Measurements from ENCODE around the gene CELF1. TPM values are rescaled to one million over a fixed set of nuclear protein-coding genes. Genes with fewer than 3 reads are reported as not detected.
A peak's percentile ranks its signal among the peaks of the same experiment; 100 is the strongest.

The CELF1 gene
- total and polyA plus RNA-seq, 2 of the 13 experiments (the other 11 are each of a cell fraction or from before 2014, with no cell fraction given), result 69.0 to 80.1 TPM

DNA sequence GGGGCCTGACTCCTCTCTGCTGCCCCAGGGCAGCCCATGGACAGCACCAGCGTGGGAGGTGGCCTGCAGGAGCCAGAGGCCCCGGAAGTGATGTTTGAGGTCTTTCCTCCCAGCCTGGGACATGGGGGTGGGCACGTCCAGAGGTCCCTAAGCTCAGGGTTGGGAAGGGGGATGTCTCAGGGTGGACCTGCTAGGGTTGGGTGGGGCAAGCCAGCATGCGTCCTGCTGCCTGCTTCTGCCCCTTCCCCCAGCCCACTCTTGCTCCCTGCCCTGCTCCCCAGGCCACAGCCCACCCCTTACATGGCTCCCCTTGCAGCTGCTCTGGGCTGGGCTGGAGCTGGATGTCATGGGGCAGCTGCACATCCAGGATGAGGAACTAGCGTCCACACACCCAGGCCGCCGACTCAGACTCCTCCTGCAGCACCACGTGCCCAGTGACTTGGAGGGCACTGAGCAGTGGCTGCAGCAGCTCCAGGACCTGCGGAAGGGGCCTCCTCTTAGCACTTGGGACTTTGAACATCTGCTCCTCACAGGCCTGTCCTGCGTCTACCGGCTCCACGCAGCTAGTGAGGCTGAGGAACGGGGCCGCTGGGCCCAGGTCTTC lies 34.9 kb upstream of the CELF1 start (continued):
- no peak for TF ChIP-seq KIAA2018 (CRISPR knock-in tag; IDR thresholded peaks at IDR 0.05; ENCODE audit: borderline replicate concordance)
- no peak for TF ChIP-seq GPN1 (CRISPR knock-in tag; IDR thresholded peaks at IDR 0.05; ENCODE audit: borderline replicate concordance)
- TF ChIP-seq, protein P1, sequence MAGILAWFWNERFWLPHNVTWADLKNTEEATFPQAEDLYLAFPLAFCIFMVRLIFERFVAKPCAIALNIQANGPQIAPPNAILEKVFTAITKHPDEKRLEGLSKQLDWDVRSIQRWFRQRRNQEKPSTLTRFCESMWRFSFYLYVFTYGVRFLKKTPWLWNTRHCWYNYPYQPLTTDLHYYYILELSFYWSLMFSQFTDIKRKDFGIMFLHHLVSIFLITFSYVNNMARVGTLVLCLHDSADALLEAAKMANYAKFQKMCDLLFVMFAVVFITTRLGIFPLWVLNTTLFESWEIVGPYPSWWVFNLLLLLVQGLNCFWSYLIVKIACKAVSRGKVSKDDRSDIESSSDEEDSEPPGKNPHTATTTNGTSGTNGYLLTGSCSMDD (CRISPR knock-in tag; IDR thresholded peaks at IDR 0.05), result 0 out of 2 replicates have a peak, but pooled peaks have one; percentile 31
- TF ChIP-seq SMARCC2 (IDR thresholded peaks at IDR 0.05), result no peak
- no peak for TF ChIP-seq ZNF337 (CRISPR knock-in tag; IDR thresholded peaks at IDR 0.05; ENCODE audit: borderline replicate concordance, low read depth)
- TF ChIP-seq DPF2 (CRISPR knock-in tag; IDR thresholded peaks at IDR 0.05; ENCODE audit: borderline replicate concordance, low read depth), result no peak
- TF ChIP-seq, protein P2, sequence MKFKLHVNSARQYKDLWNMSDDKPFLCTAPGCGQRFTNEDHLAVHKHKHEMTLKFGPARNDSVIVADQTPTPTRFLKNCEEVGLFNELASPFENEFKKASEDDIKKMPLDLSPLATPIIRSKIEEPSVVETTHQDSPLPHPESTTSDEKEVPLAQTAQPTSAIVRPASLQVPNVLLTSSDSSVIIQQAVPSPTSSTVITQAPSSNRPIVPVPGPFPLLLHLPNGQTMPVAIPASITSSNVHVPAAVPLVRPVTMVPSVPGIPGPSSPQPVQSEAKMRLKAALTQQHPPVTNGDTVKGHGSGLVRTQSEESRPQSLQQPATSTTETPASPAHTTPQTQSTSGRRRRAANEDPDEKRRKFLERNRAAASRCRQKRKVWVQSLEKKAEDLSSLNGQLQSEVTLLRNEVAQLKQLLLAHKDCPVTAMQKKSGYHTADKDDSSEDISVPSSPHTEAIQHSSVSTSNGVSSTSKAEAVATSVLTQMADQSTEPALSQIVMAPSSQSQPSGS (CRISPR knock-in tag; IDR thresholded peaks at IDR 0.05), result no peak
- TF ChIP-seq GLI4 (CRISPR knock-in tag; IDR thresholded peaks at IDR 0.05; ENCODE audit: borderline replicate concordance), result no peak
- TF ChIP-seq ZBTB3 (CRISPR knock-in tag; IDR thresholded peaks at IDR 0.05; ENCODE audit: borderline replicate concordance, low read depth), result no peak
- no peak for TF ChIP-seq ZNF619 (CRISPR knock-in tag; IDR thresholded peaks at IDR 0.05)
- peak; percentile 74; the same call in 1 of the 2 replicates for TF ChIP-seq BORCS8-MEF2B (CRISPR knock-in tag; IDR thresholded peaks at IDR 0.05)
- no peak for TF ChIP-seq ZNF780A (CRISPR knock-in tag; IDR thresholded peaks at IDR 0.05)
- no peak for TF ChIP-seq ZNF383 (CRISPR knock-in tag; IDR thresholded peaks at IDR 0.05; ENCODE audit: borderline replicate concordance)
- no peak for TF ChIP-seq POGZ (CRISPR knock-in tag; IDR thresholded peaks at IDR 0.05)
- TF ChIP-seq SOX13 (IDR thresholded peaks at IDR 0.05), result no peak
- TF ChIP-seq SOX13 (CRISPR knock-in tag; conservative IDR thresholded peaks at IDR 0.05 in 1 of 2, IDR thresholded peaks at IDR 0.05 in 1 of 2), result no peak
- no peak for TF ChIP-seq NFYC (CRISPR knock-in tag; IDR thresholded peaks at IDR 0.05)
- TF ChIP-seq REL (CRISPR knock-in tag; conservative IDR thresholded peaks at IDR 0.05), result no peak
- TF ChIP-seq NFIB (CRISPR knock-in tag; IDR thresholded peaks at IDR 0.05; ENCODE audit: borderline replicate concordance), result no peak
- TF ChIP-seq ZNF333 (CRISPR knock-in tag; IDR thresholded peaks at IDR 0.05; ENCODE audit: borderline replicate concordance), result no peak
